NCI-H345 treated with DMSO at 0.1 percent for 48 hours (cell line): Measurements from ENCODE around the gene CSF3R.

ENCODE experiments used
- DNase-seq: peaks from one replicate; lab custom pipeline; 2025; ENCODE audit not compliant: unreplicated experiment; lab: John Stamatoyannopoulos, UW

CSF3R gene

DNA sequence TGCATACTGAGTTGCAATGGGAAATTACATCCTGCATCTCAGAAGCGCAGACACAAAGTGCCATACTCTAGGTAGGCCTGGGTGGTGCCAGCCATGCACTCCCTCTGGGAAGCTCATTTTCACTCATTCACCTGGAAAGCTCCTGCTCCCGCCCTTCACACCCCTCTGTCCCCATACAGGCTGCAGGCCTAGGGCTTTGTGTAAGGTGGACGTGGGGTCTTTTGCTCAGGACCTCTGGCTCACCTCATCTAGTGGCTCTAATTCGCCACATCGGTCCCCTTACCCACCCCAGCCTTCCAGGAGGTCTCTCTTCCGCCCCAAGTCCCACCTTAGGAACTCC lies 19.3 kb downstream of the CSF3R start:
- no peak for DNase-seq

DNA sequence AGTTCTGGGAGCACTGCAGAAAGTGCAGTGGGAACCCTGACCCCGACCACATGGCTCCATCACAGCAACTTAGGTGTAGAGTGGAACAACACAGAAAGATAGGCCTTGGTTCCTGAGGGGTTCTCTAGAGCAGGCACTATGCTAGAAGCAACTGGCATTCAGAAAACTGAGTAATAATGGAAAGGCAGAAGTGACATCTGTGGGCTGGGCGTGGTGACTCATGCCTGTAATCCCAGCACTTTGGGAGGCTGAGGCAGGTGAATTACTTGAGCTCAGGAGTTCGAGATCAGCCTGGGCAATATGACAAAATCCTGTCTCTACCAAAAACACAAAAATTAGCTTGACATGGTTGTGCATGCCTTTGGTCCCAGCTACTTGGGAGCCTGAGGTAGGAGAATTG lies 23.8 kb downstream of the CSF3R start:
- no peak for DNase-seq

DNA sequence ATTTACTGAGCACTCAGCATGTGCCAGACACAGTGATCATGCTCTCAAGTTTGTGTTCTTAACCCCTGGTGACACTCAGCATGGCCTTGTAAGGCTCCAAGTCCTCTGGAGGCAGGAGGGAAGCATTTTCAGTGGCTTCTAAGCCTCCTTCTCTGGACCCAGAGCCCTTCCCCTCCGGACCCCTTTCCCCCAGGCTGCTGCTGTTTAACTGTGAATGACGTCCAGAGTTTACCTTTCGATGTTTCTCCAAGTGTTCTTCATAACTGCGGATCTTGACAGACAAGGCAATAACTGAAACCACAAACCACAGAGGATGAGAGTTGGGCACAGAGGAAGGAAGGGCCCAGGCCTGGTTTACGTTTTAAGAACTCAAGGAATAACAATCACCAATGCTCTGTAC lies 25.0 kb downstream of the CSF3R start:
- DNase-seq, result no peak

- no peak for DNase-seq
These were observed 26.3 kb downstream of the CSF3R start for GRCh38 chr1:36456391-36456928.

DNA sequence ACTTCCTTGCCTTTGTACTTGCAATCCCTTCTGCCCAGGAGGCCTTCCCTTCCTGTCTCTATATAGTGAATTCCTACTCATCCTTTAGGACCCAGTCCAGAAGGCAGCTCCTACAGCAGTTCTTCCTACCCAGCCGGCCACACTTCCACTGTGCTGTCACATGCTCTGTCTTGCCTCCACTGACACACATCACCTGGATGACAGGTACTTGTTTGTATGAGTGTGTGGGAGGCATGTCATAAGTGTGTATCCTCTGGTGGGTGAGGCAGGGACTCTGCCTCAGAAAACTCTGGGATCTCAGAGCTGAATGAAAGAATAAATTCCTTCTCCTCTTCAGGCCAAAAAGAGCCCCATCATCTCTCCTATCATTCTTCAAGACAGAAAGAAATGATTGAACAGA lies 27.3 kb downstream of the CSF3R start:
- no peak for DNase-seq

DNA sequence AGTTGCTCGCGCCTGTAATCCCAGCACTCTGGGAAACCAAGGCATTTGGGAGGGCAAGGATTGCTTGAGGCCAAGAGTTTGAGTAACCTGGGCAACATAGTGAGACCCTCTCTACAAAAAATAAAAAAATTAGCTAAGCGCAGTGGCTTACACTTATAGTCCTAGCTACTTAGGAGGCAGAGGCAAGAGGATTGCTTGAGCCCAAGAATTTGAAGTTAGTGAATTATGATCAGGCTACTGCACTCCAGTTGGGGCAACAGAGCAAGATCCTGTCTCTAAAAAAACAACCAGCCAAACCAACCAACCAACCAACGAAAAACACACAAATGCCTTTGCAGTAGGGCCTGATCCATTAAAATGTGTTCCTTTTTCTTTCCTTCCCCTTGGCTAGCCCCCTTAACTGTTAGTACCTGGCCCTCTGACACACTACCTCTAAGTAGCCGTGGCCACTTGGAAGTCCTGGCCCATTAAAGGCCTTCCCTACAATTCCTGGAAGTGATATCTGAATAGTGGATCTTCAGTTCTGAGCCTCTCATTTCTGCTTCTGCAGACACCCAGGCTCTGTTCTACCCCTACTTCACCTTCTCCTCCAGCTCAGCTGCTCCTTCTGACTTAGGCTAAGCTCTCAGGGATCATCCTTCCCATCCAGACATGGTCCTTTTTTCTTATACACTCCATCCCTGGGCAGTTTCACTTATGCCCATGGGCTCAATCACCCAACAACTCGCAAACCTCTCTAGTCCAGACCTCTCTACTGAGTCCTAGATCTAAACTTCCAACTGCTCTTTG lies 28.9 kb downstream of the CSF3R start:
- DNase-seq, result no peak

DNA sequence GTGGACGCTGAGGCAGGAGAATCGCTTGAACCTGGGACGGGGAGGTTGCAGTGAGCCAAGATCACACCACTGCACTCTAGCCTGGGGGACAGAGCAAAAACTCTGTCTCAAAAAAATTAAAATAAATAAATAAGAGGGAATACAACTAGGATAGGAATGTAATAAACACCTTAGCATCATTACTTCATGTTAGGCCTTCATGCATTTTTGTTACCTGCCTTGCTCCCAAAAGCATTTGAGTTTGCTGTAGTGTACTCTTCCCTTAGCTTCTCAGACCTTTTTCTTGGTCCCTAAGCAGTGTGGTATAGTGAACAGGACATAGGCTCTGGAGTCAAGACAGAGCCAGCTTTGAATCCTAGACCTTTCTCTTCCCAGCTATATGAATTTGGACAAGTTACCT lies 29.7 kb downstream of the CSF3R start:
- no peak for DNase-seq

- DNase-seq, result no peak
These were observed 31.8 kb downstream of the CSF3R start for GRCh38 chr1:36450919-36451305.

GRCh38 chr1:36450270-36450918 lies 32.3 kb downstream of the CSF3R start, which contains the start of gene OSCP1:
Gene OSCP1 (minus strand): TSS chr1:36450451. CDS start chr1:36450369, 82 bp downstream.
- DNase-seq, result peak; percentile 90

- DNase-seq, result no peak
These were observed 34.1 kb downstream of the CSF3R start for GRCh38 chr1:36448530-36449056.

DNA sequence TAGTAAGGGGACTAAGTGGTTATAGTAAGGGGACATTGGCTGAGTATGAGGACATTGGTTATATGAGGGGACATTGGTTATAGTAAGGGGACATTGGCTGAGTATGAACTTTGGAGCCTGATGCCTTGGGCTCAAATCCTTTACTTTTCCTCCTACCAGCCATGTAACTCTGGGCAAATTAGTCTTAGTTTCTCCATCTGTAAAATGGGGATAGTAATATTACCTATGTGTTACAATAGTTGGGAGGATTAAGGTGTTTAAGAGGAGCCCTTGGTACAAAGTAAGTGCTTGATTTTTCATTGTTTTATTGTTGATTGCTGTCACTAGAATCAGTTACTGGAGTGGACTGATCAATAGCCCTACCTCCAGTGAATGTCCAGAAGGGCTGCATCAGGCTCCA lies 35.3 kb downstream of the CSF3R start:
- DNase-seq, result no peak

DNA sequence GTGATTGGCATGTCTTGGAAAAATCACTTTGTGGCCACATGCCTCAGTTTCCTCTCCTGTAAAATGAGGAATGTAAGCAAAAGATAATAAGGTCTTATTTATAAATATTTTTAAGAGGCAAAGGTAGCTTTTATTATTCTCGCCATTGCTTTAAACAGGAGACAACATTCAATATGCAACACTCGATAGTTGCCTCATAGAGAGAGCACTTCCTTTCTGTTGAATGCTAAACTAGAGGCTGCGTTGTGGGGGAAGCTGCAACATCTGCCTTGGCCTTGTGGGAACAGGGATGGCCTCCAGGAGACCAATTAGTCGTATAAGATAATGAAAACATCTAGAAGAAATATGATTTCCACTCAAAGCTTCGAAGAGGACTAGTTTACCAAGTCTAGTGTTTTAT lies 36.0 kb downstream of the CSF3R start:
- DNase-seq, result no peak

DNA sequence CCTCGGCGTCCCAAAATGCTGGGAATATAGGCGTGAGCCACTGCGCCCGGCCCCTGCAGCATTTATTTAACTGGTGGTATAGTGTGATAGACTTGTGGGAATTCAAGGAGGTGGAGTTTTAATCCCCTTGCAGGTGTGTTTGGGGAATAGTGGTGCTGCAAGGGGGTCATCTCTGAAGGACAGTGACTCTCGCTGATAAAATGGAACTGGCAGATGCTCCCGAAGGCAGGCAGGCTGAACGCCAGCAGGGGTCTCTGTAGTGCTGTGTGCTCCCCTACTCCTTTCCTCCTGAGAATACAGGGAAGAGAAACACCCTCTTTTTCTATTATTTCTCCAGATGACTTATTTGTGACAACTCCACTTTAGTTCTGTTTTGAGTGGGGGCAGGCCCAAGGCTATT lies 36.4 kb downstream of the CSF3R start:
- no peak for DNase-seq

GRCh38 chr1:36443297-36443696 lies 39.4 kb downstream of the CSF3R start:
- no peak for DNase-seq

DNA sequence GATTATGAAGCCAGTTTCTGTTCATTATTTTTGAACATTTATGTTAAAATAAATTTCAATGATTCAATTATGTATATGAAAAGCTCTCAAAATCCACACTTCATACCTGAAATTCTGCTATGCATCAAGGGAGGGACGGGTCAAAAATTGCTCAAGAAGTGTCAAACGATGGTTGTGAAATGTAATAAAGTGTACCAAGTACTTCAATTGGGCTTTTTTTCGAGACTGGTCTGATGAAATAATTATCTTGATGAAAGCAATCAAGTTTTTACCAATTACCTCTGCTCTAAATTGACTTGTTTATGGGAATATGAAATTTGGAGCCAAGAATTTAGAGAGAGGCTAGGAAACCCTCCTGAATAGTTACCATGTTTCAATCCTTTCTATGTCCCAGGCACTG lies 40.4 kb downstream of the CSF3R start:
- no peak for DNase-seq

GRCh38 chr1:36440646-36441045 lies 42.1 kb downstream of the CSF3R start:
- DNase-seq, result no peak

- DNase-seq, result no peak
These were observed 42.7 kb downstream of the CSF3R start for GRCh38 chr1:36440044-36440443.

- no peak for DNase-seq
These were observed 44.0 kb downstream of the CSF3R start for GRCh38 chr1:36438715-36439114.

DNA sequence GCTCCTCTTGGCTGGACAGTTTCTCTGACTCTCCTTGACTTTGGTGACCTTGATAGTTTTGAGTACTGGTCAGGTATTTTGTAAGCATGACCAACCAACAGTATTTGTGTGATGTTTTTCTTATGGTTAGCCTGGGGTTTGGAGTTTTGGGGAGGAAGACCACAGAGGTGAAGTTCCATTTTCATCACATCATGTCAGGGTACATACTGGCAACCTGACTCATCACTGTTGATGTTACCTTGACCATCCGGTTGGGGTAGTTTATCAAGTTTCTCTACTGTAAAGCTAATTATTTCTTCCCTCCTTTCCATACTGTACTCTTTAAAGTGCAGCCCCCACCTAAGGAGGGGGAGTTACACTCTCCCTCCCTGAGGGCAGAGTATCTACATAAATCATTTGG lies 45.9 kb downstream of the CSF3R start:
- DNase-seq, result no peak

- no peak for DNase-seq
These were observed 49.6 kb downstream of the CSF3R start for GRCh38 chr1:36433102-36433501.

- no peak for DNase-seq
These were observed 50.1 kb downstream of the CSF3R start for GRCh38 chr1:36432616-36433015.

GRCh38 chr1:36425791-36426190 lies 56.9 kb downstream of the CSF3R start:
- no peak for DNase-seq
